Uterus (tissue), 2 donors: ENCODE data around the gene CCSER2.
"Not testable (repeated sequence)": the region's sequence is repeated elsewhere in the genome, so short reads cannot be mapped to it uniquely, and the experiment has no call there.

ENCODE experiments used
- CTCF ChIP-seq, 4 experiments: fragments of 200-600 bp in 2 of 4; fragments of 450-650 bp in 2 of 4; sonication (generic) in 2 of 4; IDR thresholded peaks; one replicate each; pipeline ENCODE4 v1.5.1; 2016 to 2019; ENCODE audit warnings: antibody characterized with exemption in 4 of 4, mild to moderate bottlenecking in 2 of 4, moderate library complexity in 1 of 4
- POLR2A ChIP-seq, 2 donors: fragments of 450-650 bp; IDR thresholded peaks; one replicate each; pipeline ENCODE4 v1.6.1; 2016; ENCODE audit warnings: antibody characterized with exemption in 2 of 2, mild to moderate bottlenecking in 1 of 2, moderate library complexity in 1 of 2

GRCh38 chr10:84525807-84526182 is 197.4 kb downstream of the CCSER2 start:
- not testable (repeated sequence) for TF ChIP-seq POLR2A, CTCF (IDR thresholded peaks at IDR 0.05)
